GM12873 (cell line): ENCODE measurements around the gene KRT3.

Source experiments
- CTCF ChIP-seq: IDR thresholded peaks from 2 replicates; pipeline ENCODE4 v1.5.1; 2012; ENCODE audit warnings: low read depth, mild to moderate bottlenecking, moderate library complexity, low read length, control low read depth; ENCODE audit not compliant: insufficient read depth; ENCODE audit errors: missing control alignments

KRT3 gene

GRCh38 chr12:52820521-52820920, 24.6 kb upstream of the KRT3 start:
- no peak for TF ChIP-seq CTCF

DNA sequence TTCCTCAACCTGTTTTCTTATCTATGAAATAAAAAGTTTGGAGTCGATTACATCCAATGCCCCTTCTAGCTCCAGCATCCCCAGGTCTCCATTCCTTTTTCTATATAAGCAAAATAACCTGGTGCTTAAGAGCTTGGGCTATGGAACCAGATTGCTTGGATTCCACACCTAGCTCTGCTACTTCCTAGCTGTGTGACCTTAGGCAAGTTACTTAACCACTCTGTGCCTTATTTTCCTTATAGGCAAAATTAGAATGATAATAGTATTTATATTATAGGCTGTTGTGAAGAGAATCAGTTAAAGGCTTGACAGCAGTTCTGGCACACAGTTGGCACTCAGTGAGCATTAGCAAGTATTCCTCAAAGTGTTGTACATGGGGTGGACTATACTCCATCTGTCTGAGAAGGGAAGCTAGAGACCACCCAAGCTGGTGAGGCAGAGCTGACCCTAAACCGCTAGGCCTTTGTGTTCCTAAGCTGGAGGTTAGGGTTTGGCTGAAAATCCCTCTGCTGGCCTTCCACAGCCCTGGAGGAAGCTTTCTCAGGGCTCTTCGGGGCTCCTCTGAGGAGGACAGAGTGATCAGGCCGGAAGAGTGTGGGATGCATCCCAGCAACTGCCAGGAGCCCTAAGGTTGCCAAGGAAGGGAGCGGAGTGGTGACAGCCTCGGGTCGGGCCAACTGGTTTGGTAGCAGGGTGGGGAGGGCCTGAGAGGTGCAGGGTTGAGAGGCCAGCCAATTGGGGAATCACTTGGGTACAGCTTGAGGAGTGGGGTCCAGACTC, 24.0 kb upstream of the KRT3 start:
- TF ChIP-seq CTCF = no peak

GRCh38 chr12:52818887-52819420, 23.0 kb upstream of the KRT3 start:
- TF ChIP-seq CTCF = no peak

DNA sequence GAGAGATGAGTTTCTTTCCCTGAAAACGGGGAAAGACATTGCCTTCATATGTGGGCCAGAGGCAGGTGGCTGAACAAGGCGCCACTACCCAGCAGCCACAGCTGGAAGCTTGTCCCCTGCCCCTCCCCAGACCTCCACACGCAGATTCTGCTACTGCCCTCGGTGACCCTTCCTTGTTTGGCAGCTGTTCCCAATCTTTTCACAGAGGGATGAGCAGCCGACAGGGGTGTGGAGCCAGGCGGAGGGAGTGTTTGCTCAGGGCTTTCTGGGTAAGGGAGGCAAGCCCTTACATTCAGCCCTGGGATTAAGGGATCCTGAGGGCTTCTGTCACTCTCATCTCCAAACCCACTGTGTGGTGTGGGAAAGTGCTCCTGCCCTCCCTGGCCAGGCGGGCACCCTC, 22.5 kb upstream of the KRT3 start:
- no peak for TF ChIP-seq CTCF

DNA sequence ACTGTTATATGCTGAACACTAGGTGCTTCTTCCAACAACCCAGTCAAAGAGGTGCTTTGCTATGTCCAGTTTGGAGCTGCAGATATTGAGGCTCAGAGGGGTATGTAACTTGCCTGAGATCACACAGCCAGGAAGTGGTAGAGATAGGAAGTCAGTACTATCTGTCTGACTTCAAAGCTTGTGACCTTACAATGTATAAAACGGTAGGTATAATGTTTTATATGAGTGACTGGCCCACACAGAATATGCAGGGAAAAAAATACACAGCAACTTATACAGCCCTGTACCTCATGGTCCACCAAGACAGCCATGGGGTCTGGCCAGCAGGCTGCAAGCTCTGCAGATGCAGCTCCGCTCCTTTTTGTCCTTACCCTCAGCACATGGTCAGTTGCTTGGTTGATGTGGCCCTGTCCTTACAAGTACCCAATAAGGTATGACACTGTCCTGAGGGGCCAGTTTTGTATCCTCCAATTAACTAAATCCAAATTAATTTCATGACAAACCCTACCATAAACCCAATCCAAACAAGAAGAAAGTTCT, 21.9 kb upstream of the KRT3 start:
- no peak for TF ChIP-seq CTCF

DNA sequence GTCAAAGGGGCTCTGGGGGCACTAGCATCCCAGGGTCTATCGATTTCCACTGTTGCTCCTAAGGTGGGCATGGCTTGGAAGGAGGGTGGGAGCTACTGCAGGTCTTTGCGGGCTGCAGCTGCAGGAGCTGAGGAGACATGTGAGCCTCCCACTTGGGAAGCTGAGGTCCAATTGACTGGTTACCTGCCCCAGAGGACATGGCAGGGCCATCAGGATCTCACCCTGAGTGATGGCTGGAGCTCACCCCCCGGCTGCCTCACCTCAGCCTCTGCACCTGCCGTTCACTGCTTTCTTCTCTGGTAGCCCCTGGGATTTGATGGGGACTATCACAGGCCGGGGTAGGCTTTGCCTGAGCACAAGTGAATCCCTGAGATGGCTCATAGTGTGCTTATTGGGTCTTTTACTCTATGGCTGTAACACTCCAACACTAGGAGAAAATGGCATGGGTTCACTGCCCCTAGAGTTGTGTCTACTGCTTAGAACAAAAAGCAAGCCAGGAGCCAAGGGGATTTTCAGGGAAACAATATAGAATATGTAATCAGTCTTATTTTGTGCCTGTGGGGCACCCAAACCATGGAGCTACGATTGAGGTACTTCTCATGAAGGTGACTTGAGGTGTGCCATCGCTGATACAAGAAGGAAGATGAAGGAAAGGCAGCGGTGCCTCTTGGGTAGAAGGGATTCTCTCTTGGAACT, 21.2 kb upstream of the KRT3 start:
- TF ChIP-seq CTCF = no peak
